ENCODE measurements around the gene FLT4. TPM values are rescaled to one million over a fixed set of nuclear protein-coding genes. Genes with fewer than 3 reads are reported as not detected.
"Not testable (repeated sequence)": the region's sequence is repeated elsewhere in the genome, so short reads cannot be mapped to it uniquely, and the experiment has no call there.

Gene FLT4
- total RNA-seq, 1 donor from 2014 or later = 6.1 TPM

DNA sequence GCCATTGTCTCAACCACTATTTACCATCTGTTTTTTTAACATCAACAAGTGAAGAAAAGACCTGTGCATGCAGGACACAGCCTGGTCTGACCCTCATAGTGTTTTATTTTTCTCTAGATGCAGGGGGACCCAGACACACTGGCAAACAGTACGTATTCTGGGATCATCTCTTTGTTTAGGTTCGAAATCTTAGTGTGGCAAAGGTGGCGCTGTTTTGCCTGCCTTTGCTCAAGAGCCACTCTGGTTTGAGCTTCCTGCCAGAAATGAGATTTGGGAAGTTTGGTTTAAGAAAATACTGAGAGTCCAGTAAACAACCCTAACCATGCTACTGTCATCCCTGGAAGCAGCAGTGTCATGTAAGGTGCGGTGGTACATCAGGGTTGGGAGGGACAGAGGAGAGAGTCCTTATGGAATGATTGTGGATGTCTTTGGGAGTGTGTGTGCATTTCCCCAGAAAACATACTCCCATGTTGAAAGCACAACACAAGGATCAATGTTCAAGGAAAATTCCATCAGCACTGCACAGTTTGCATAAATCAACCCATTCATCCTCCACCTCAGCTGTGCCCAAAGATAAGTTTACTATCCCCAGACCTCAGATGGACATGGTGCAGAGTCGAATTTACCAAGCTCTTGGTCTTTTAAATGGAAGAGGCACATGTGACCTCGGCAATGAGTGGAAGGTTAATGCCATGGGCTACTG, 34.0 kb upstream of the FLT4 start:
- TF ChIP-seq, protein P1, sequence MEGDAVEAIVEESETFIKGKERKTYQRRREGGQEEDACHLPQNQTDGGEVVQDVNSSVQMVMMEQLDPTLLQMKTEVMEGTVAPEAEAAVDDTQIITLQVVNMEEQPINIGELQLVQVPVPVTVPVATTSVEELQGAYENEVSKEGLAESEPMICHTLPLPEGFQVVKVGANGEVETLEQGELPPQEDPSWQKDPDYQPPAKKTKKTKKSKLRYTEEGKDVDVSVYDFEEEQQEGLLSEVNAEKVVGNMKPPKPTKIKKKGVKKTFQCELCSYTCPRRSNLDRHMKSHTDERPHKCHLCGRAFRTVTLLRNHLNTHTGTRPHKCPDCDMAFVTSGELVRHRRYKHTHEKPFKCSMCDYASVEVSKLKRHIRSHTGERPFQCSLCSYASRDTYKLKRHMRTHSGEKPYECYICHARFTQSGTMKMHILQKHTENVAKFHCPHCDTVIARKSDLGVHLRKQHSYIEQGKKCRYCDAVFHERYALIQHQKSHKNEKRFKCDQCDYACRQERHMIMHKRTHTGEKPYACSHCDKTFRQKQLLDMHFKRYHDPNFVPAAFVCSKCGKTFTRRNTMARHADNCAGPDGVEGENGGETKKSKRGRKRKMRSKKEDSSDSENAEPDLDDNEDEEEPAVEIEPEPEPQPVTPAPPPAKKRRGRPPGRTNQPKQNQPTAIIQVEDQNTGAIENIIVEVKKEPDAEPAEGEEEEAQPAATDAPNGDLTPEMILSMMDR (IDR thresholded peaks at IDR 0.05; ENCODE audit: borderline replicate concordance) = no peak
- Histone ChIP-seq H3K27ac (replicated peaks) (no peak overlapping the region), H3K9me3 (replicated peaks) (peaks cover 7% of the 10 kb centered on the region), H3K4me3 (no peak overlapping the region), H3K36me3 (no peaks in the 10 kb centered on the region), H3K4me1 (no peaks in the 10 kb centered on the region), H3K27me3 (ENCODE audit: low read depth) (peaks cover 100% of the 10 kb centered on the region)
- DNase-seq = no peak
- intact Hi-C loops (cut with micrococcal nuclease) = no loop called here

DNA sequence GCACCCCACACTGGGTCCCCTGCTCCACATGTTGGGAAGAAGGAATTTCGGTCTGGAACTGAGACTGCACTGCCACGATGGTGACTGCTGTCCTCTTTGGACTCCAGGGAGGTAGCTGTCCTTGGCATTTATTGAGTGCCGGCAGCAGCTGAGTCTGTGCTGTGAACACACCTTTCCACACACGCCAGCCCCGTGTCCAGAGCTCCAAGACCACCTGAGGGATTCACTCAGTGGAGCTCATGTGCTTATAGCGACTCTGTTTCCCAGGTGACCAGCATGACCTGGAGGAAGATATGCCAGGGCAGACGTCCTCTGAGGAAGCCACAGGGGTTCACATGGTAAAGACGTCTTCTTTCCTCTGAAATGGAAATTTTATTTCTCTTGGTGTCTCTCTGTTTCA, 33.2 kb upstream of the FLT4 start:
- Histone ChIP-seq H3K4me3 (no peak overlapping the region), H3K36me3 (no peaks in the 10 kb centered on the region), H3K4me1 (no peaks in the 10 kb centered on the region), H3K9me3 (replicated peaks) (peaks cover 7% of the 10 kb centered on the region), H3K27me3 (ENCODE audit: low read depth) (peaks cover 100% of the 10 kb centered on the region), H3K27ac (replicated peaks) (no peak overlapping the region)
- intact Hi-C loops (cut with micrococcal nuclease) = no loop called here
- TF ChIP-seq, protein P1 (IDR thresholded peaks at IDR 0.05; ENCODE audit: borderline replicate concordance) = no peak
- no peak for DNase-seq

DNA sequence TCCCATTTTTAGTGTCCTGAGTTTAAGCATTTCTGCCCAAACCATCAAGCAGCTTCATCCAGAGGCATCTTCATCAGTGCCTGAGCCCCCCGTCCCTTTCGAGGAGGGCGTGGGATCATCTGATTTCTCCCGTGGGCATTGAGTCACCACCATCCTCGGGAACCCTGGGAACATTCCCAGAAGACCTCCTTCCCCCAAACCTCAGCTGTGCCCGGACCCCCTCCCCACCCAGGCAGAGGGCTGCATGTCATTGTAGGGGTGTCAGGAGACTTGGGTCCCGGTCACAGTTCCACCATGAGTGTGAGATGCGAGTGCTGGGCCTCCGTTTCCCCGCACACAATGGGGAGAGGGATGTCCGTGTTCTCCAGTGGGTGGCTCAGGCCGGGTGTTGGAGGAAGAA, 32.6 kb upstream of the FLT4 start:
- H3K9me3 ChIP-seq (replicated peaks); intact Hi-C loops (cut with micrococcal nuclease); H3K36me3 ChIP-seq; DNase-seq; H3K4me3 ChIP-seq; H3K27ac ChIP-seq (replicated peaks); H3K4me1 ChIP-seq: not testable (repeated sequence)
- H3K27me3 ChIP-seq (ENCODE audit: low read depth) = peaks cover 100% of the 10 kb centered on the region

DNA sequence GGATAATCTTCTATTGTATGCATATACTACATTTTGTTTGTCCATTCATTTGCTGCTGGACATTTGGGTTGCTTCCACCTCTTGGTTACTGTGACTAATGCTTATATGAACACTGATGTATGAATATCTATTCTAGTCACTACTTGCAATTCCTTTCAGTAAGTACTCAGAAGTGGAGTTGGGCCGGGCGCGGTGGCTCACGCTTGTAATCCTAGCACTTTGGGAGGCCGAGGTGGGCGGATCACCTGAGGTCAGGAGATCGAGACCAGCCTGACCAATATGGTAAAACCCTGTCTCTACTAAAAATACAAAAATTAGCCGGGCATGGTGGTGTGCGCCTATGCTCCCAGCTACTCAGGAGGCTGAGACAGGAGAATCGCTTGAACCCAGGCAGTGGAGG, 28.9 kb upstream of the FLT4 start:
- H3K4me3 ChIP-seq; H3K9me3 ChIP-seq (replicated peaks); DNase-seq; intact Hi-C loops (cut with micrococcal nuclease); H3K4me1 ChIP-seq; H3K36me3 ChIP-seq; H3K27ac ChIP-seq (replicated peaks): not testable (repeated sequence)
- peaks cover 100% of the 10 kb centered on the region for H3K27me3 ChIP-seq (ENCODE audit: low read depth)

DNA sequence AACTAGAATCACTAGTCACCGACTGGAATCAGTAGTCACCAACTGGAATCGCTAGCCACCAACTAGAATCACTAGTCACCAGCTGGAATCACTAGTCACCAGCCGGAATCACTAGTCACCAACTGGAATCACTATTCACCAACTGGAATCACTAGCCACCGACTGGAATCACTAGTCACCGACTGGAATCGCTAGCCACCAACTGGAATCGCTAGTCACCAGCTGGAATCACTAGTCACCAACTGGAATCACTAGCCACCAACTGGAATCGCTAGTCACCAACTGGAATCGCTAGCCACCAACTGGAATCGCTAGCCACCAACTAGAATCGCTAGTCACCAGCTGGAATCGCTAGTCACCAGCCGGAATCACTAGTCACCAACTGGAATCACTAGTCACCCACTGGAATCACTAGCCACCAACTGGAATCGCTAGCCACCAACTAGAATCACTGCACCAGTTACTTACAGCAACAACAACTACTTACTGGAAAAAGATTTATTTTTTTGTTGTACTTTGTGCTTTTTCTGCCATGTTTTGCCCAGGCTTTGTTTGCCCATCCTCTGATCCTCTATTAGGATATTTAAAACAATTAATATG, 25.7 kb upstream of the FLT4 start:
- TF ChIP-seq, protein P1 (IDR thresholded peaks at IDR 0.05; ENCODE audit: borderline replicate concordance) = no peak
- peaks cover 11% of the 10 kb centered on the region for H3K4me1 ChIP-seq
- H3K36me3 ChIP-seq = no peaks in the 10 kb centered on the region
- H3K27me3 ChIP-seq (ENCODE audit: low read depth) = peaks cover 76% of the 10 kb centered on the region
- peaks cover 2% of the 10 kb centered on the region for H3K9me3 ChIP-seq (replicated peaks)
- DNase-seq = no peak
- no peak overlapping the region for H3K4me3 ChIP-seq
- intact Hi-C loops (cut with micrococcal nuclease) = no loop called here
- H3K27ac ChIP-seq (replicated peaks) = no peak overlapping the region

DNA sequence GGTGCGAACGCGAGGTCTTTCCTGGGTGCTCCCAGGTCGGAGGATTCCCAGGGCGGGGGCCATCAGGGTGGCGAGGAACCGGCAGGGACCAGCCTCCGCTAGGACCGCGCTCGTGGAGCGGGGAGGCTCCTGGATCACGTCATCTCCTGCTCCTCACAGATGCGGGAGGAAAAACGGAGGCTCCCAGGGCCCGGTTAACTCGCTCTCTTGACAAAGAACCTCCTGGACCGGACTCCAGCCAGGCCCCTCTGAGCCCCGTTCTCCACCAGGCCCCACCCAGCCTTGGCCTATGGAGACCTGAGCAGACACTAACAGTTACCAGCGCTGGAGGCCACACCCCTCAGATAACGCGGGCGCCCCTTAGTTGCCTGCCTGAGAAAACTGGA, 24.7 kb upstream of the FLT4 start:
- H3K36me3 ChIP-seq; intact Hi-C loops (cut with micrococcal nuclease); DNase-seq; H3K27ac ChIP-seq (replicated peaks); H3K9me3 ChIP-seq (replicated peaks): not testable (repeated sequence)
- H3K4me1 ChIP-seq = peaks cover 11% of the 10 kb centered on the region
- peak overlapping the region; percentile 30 for H3K4me3 ChIP-seq
- H3K27me3 ChIP-seq (ENCODE audit: low read depth) = peaks cover 65% of the 10 kb centered on the region

DNA sequence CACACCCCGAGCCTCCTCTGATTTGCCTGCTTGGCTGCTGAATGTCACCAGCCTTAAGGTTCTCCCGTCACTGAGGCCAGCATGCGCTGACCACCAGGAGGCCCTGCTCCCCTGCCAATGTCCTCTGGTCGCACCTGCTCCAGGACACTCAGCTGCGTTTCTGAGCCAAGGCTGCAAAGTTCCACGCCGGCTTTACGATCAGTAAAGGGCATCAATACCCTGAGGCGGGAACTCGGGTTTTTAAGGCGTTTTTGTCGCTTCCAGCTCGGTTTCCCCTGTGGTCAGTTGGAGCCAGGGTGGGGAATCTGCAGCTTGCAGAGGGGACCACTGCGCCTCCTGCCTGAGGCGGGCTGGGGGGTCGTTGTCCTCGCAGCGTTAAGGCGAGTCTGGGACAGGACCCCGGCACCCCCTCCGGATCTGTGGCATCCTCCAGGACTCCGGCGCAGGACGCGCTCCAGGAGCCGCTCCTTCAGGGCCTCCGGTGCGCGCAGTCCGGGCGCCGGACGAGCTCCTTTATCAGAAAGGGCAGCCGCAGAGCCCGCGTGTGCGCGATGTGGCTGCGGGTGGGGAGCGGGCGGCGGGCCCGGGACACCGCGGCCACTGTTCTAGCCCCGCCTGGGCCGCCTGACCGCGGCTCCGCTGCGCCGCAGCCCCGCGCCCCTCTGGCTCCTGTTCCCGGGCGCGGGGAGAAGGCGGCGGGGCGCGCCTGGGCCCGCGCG, 24.1 kb upstream of the FLT4 start:
- peaks cover 11% of the 10 kb centered on the region for H3K4me1 ChIP-seq
- TF ChIP-seq, protein P1 (IDR thresholded peaks at IDR 0.05; ENCODE audit: borderline replicate concordance) = no peak
- H3K36me3 ChIP-seq = no peaks in the 10 kb centered on the region
- no peaks in the 10 kb centered on the region for H3K9me3 ChIP-seq (replicated peaks)
- intact Hi-C loops (cut with micrococcal nuclease) = no loop called here
- peak overlapping the region; percentile 30 for H3K4me3 ChIP-seq
- no peak overlapping the region for H3K27ac ChIP-seq (replicated peaks)
- no peak for DNase-seq
- H3K27me3 ChIP-seq (ENCODE audit: low read depth) = peaks cover 60% of the 10 kb centered on the region

DNA sequence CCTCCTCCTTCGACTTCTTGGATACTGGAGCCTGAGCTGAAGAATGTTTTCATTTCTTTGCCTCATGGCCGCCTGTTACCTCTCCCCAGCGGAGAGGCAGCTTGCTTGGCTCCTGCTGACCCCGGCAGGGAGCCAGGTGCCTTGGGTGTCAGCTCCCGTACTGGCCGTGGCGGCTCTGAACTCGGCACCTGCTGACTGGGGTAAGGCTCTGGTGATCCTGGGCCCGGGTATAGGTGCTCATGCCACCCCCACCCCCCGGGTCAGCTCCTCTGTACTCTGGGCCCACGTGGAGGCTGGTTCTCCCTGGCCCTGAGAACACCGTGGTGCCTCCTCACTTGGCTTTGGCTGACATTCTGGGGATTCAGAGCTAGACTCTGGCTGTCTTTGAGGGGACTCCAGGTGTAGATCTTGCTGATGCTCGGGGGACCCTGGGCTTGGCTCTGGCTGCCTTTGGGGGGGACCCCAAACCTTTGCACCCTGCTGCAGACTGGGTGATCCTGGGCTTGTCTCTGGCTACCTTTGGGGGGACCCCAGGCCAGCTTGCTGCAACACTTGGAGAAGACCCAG, 22.6 kb upstream of the FLT4 start:
- intact Hi-C loops (cut with micrococcal nuclease); H3K27ac ChIP-seq (replicated peaks): not testable (repeated sequence)

More for the DNA sequence above, 22.6 kb upstream of the FLT4 start:
- H3K36me3 ChIP-seq; DNase-seq; H3K9me3 ChIP-seq (replicated peaks); H3K4me3 ChIP-seq: not testable (repeated sequence)
- Histone ChIP-seq H3K27me3 (ENCODE audit: low read depth) (peaks cover 45% of the 10 kb centered on the region), H3K4me1 (peaks cover 11% of the 10 kb centered on the region)
